ENCODE results near the gene KPNB1. TPM values are rescaled to one million over a fixed set of nuclear protein-coding genes. Genes with fewer than 3 reads are reported as not detected.
A peak's percentile ranks its signal among the peaks of the same experiment; 100 is the strongest.

Gene KPNB1
- total RNA-seq, 1 experiment from 2014 or later, result 742 TPM

GRCh38 chr17:47701608-47702007 lies 51.9 kb downstream of the KPNB1 start:
- Histone ChIP-seq H3K79me1 (ENCODE audit: insufficient read depth, low read depth, low read length, poor library complexity, severe bottlenecking) (no peaks in the 10 kb centered on the region), H3T11ph (ENCODE audit: low read length) (no peak overlapping the region), H2BK120ac (ENCODE audit: low read depth, low read length, poor library complexity, severe bottlenecking) (no peak overlapping the region), H3K9me3 (ENCODE audit: control insufficient read depth, low read depth, low read length) (no peaks in the 10 kb centered on the region), H3K23ac (ENCODE audit: insufficient read length, low read depth, low read length) (no peak overlapping the region), H2BK20ac (ENCODE audit: low read depth, low read length, poor library complexity, severe bottlenecking) (no peak overlapping the region), H4K5ac (ENCODE audit: insufficient read length, low read depth, low read length) (no peak overlapping the region), H3K18ac (ENCODE audit: insufficient read length, low read depth, low read length) (no peak overlapping the region), H4K91ac (ENCODE audit: insufficient read length, low read depth, low read length) (no peak overlapping the region), H3K9ac (ENCODE audit: extremely low read depth, insufficient read length, low read length) (no peak overlapping the region), H3K4me1 (ENCODE audit: insufficient read depth, low read length) (no peaks in the 10 kb centered on the region), H2BK5ac (ENCODE audit: insufficient read length, low read length) (no peak overlapping the region), H2AK5ac (ENCODE audit: insufficient read length, low read length) (no peak overlapping the region), H2AFZ (ENCODE audit: low read length) (no peak overlapping the region), H4K8ac (replicated peaks; ENCODE audit: insufficient read length, low read depth, low read length) (no peak overlapping the region), H4K20me1 (ENCODE audit: control insufficient read depth, insufficient read depth, insufficient read length) (no peaks in the 10 kb centered on the region), H3K56ac (ENCODE audit: insufficient read length, low read depth, low read length) (no peak overlapping the region), H3K14ac (ENCODE audit: insufficient read depth, low read length) (no peak overlapping the region), H3K4ac (ENCODE audit: low read depth, low read length) (no peak overlapping the region), H3K27me3 (ENCODE audit: insufficient read depth, low read length) (no peaks in the 10 kb centered on the region), H3K4me2 (ENCODE audit: insufficient read depth, insufficient read length, low read length) (no peak overlapping the region), H3K27ac (ENCODE audit: insufficient read length, low read depth, low read length) (no peak overlapping the region), H2BK12ac (ENCODE audit: insufficient read length, low read depth, low read length) (no peak overlapping the region), H3K79me2 (ENCODE audit: insufficient read depth, low read length) (no peaks in the 10 kb centered on the region), H3K23me2 (ENCODE audit: insufficient read length, low read depth, low read length, poor library complexity, severe bottlenecking) (no peaks in the 10 kb centered on the region), H2BK15ac (ENCODE audit: low read depth, low read length) (no peak overlapping the region)
- no peak for TF ChIP-seq CTCF (conservative IDR thresholded peaks at IDR 0.05)
- Mint-ChIP-seq H3K9me3 (no peaks in the 10 kb centered on the region), H3K27ac (peak overlapping the region in 2 of 3 experiments; percentile 0 to 80; a peak in 2 of 7 replicates), H3K27me3 (ENCODE audit: low read depth) (peaks cover 2% of the 10 kb centered on the region; the same call in 1 of the 2 replicates), H3K4me1 (peaks cover 3 to 23% of the 10 kb centered on the region in 2 experiments; a peak in 3 of 4 replicates), H3K36me3 (ENCODE audit: insufficient read depth in 1 of 3, low read depth in 3 of 3) (peaks cover 2 to 32% (median 13%) of the 10 kb centered on the region in 3 experiments; a peak in 6 of 7 replicates), H3K4me3 (no peak overlapping the region)
- no CpG with 5 or more reads among the region's 4 CpGs for WGBS (ENCODE audit: extremely low coverage, insufficient read length, low lambda C conversion rate)
- peak; percentile 68 for DNase-seq
